Brain microvascular endothelial cell (primary cell): ENCODE results near the gene TMEM252.

Source experiments
- DNase-seq: peaks from one replicate; pipeline ENCODE4 v3.0.0-alpha.2; 2020
- H3K27ac ChIP-seq: fragments of 250-450 bp; sonication (Bioruptor Pico); 2 replicates; pipeline ENCODE4 v1.5.1; 2020; ENCODE audit warnings: mild to moderate bottlenecking, moderate library complexity
- H3K27me3 ChIP-seq: fragments of 250-450 bp; sonication (Bioruptor Pico); replicated peaks from 2 replicates; pipeline ENCODE4 v1.5.1; 2020; ENCODE audit warnings: mild to moderate bottlenecking
- H3K36me3 ChIP-seq: fragments of 250-450 bp; sonication (Bioruptor Pico); replicated peaks from 2 replicates; pipeline ENCODE4 v1.5.1; 2020; ENCODE audit warnings: mild to moderate bottlenecking
- H3K4me3 ChIP-seq: 2 replicates; pipeline ENCODE4 v1.5.1; 2011; ENCODE audit warnings: low read depth, mild to moderate bottlenecking, control low read depth, low read length, moderate library complexity
- CTCF ChIP-seq: IDR thresholded peaks from 2 replicates; pipeline ENCODE4 v1.5.1; 2011; ENCODE audit warnings: low read depth, mild to moderate bottlenecking, moderate library complexity, low read length, control low read depth, inconsistent platforms; ENCODE audit errors: missing control alignments
- in situ Hi-C: cut with HindIII; loops from 2 replicates; pipeline ENCODE4 v1.10.0; 2017; ENCODE audit warnings: low sequenced_read_pairs, low pct_ligation_motif_present

TMEM252 gene

GRCh38 chr9:68536876-68537615 lies 3.6 kb downstream of the TMEM252 start:
- Histone ChIP-seq H3K36me3 (no peaks in the 10 kb centered on the region), H3K27ac (no peak overlapping the region), H3K27me3 (no peaks in the 10 kb centered on the region), H3K4me3 (no peak overlapping the region)
- no peak for TF ChIP-seq CTCF
- in situ Hi-C loops = no loop called here
- no peak for DNase-seq

- in situ Hi-C loops = no loop called here
- H3K27ac ChIP-seq = no peak overlapping the region
- no peak overlapping the region for H3K4me3 ChIP-seq
- TF ChIP-seq CTCF = no peak
- no peak for DNase-seq
- H3K36me3 ChIP-seq = no peaks in the 10 kb centered on the region
- no peaks in the 10 kb centered on the region for H3K27me3 ChIP-seq
These were observed 7.0 kb downstream of the TMEM252 start for GRCh38 chr9:68533678-68534077.

GRCh38 chr9:68532131-68532530 lies 8.6 kb downstream of the TMEM252 start:
- no peaks in the 10 kb centered on the region for H3K36me3 ChIP-seq
- H3K27me3 ChIP-seq = no peaks in the 10 kb centered on the region
- in situ Hi-C loops = no loop called here
- H3K27ac ChIP-seq = no peak overlapping the region
- TF ChIP-seq CTCF = no peak
- no peak overlapping the region for H3K4me3 ChIP-seq
- no peak for DNase-seq

- DNase-seq = peak; percentile 20
- TF ChIP-seq CTCF = peak; percentile 9
- Histone ChIP-seq H3K27me3 (no peaks in the 10 kb centered on the region), H3K4me3 (no peak overlapping the region), H3K36me3 (no peaks in the 10 kb centered on the region), H3K27ac (no peak overlapping the region)
- in situ Hi-C loops = no loop called here
These were observed 10.1 kb downstream of the TMEM252 start for GRCh38 chr9:68530618-68531017.

- DNase-seq = no peak
- no peak for TF ChIP-seq CTCF
- in situ Hi-C loops = no loop called here
These were observed 17.2 kb downstream of the TMEM252 start for GRCh38 chr9:68523367-68523936.

More at GRCh38 chr9:68523367-68523936, 17.2 kb downstream of the TMEM252 start:
- no peaks in the 10 kb centered on the region for H3K36me3 ChIP-seq
- no peak overlapping the region for H3K27ac ChIP-seq
- H3K4me3 ChIP-seq = no peak overlapping the region
- H3K27me3 ChIP-seq = no peaks in the 10 kb centered on the region
